ENCODE measurements around the gene WEE2. TPM values are rescaled to one million over a fixed set of nuclear protein-coding genes. Genes with fewer than 3 reads are reported as not detected.
"Not testable (repeated sequence)": the region's sequence is repeated elsewhere in the genome, so short reads cannot be mapped to it uniquely, and the experiment has no call there.

Gene WEE2
- total and polyA plus RNA-seq, 8 donors, result 0.37 TPM; not detected in 7

GRCh38 chr7:141686074-141686473 is 22.1 kb upstream of the WEE2 start:
- no peak for DNase-seq
- no peak for TF ChIP-seq CTCF (IDR thresholded peaks at IDR 0.05)
- TF ChIP-seq POLR2A (IDR thresholded peaks at IDR 0.05), result no peak
- TF ChIP-seq EP300 (IDR thresholded peaks at IDR 0.05), result no peak
- TF ChIP-seq POLR2AphosphoS5 (IDR thresholded peaks at IDR 0.05), result no peak
- H3K36me3 ChIP-seq, result peaks cover 0 to 56% (median 53%) of the 10 kb centered on the region in 4 donors
- intact Hi-C loops (cut with DNase I; ENCODE audit: low total_unique reads), result no loop called here
- H3K27me3 ChIP-seq, result no peaks in the 10 kb centered on the region
- H3K4me3 ChIP-seq, result no peak overlapping the region
- H3K9me3 ChIP-seq, result no peaks in the 10 kb centered on the region
- H3K4me1 ChIP-seq, result peaks cover 0 to 19% (median 13%) of the 10 kb centered on the region in 4 donors
- 88 to 97% (median 91%) methylated on average over 3 of the region's 3 CpGs for WGBS, 5 donors
- H3K27ac ChIP-seq, result no peak overlapping the region

- no peaks in the 10 kb centered on the region for H3K27me3 ChIP-seq
- WGBS, 5 donors, result 77 to 88% (median 87%) methylated on average over 6 of the region's 6 CpGs
- DNase-seq, result no peak
- no peak overlapping the region for H3K4me3 ChIP-seq
- H3K36me3 ChIP-seq, result peaks cover 0 to 50% (median 47%) of the 10 kb centered on the region in 4 donors
- no peaks in the 10 kb centered on the region for H3K9me3 ChIP-seq
- TF ChIP-seq POLR2AphosphoS5 (IDR thresholded peaks at IDR 0.05), result no peak
- TF ChIP-seq CTCF (IDR thresholded peaks at IDR 0.05), result no peak
- no peak for TF ChIP-seq POLR2A (IDR thresholded peaks at IDR 0.05)
- TF ChIP-seq EP300 (IDR thresholded peaks at IDR 0.05), result no peak
- peaks cover 0 to 23% (median 15%) of the 10 kb centered on the region in 4 donors for H3K4me1 ChIP-seq
- intact Hi-C loops (cut with DNase I; ENCODE audit: low total_unique reads), result no loop called here
- H3K27ac ChIP-seq, result no peak overlapping the region
Measured at GRCh38 chr7:141686670-141687069, 21.5 kb upstream of the WEE2 start.

- peaks cover 0 to 27% (median 17%) of the 10 kb centered on the region in 4 donors for H3K4me1 ChIP-seq
- intact Hi-C loops (cut with DNase I; ENCODE audit: low total_unique reads), result no loop called here
- peaks cover 0 to 37% (median 34%) of the 10 kb centered on the region in 4 donors for H3K36me3 ChIP-seq
- WGBS, 5 donors, result 92 to 94% (median 94%) methylated on average over 5 of the region's 5 CpGs
- H3K27me3 ChIP-seq, result no peaks in the 10 kb centered on the region
- DNase-seq, result no peak
- TF ChIP-seq CTCF (IDR thresholded peaks at IDR 0.05), result no peak
- no peaks in the 10 kb centered on the region for H3K9me3 ChIP-seq
- H3K27ac ChIP-seq, result no peak overlapping the region
- H3K4me3 ChIP-seq, result no peak overlapping the region
Measured at GRCh38 chr7:141688043-141688442, 20.1 kb upstream of the WEE2 start.

- H3K4me3 ChIP-seq; H3K9me3 ChIP-seq; H3K27ac ChIP-seq; intact Hi-C loops (cut with DNase I; ENCODE audit: low total_unique reads); H3K27me3 ChIP-seq; DNase-seq: not testable (repeated sequence)
- WGBS, 5 donors, result 97 to 99% (median 99%) methylated on average over 3 of the region's 3 CpGs
- peaks cover 0 to 38% (median 23%) of the 10 kb centered on the region in 4 donors for H3K4me1 ChIP-seq
- peaks cover 0 to 25% (median 22%) of the 10 kb centered on the region in 4 donors for H3K36me3 ChIP-seq
Measured at GRCh38 chr7:141689072-141689825, 18.9 kb upstream of the WEE2 start.

GRCh38 chr7:141691540-141691939 is 16.6 kb upstream of the WEE2 start:
- TF ChIP-seq EP300 (IDR thresholded peaks at IDR 0.05), result no peak
- no peak for TF ChIP-seq POLR2A (IDR thresholded peaks at IDR 0.05)
- TF ChIP-seq CTCF (IDR thresholded peaks at IDR 0.05), result no peak
- no peak for TF ChIP-seq POLR2AphosphoS5 (IDR thresholded peaks at IDR 0.05)
- Histone ChIP-seq H3K27me3 (no peaks in the 10 kb centered on the region), H3K27ac (no peak overlapping the region), H3K9me3 (no peaks in the 10 kb centered on the region), H3K4me1 (peaks cover 20 to 61% (median 38%) of the 10 kb centered on the region in 4 donors), H3K4me3 (no peak overlapping the region), H3K36me3 (peaks cover 0 to 2% (median under 1%) of the 10 kb centered on the region in 4 donors)
- intact Hi-C loops (cut with DNase I; ENCODE audit: low total_unique reads), result no loop called here
- 74 to 88% (median 81%) methylated on average over 3 of the region's 3 CpGs for WGBS, 5 donors
- no peak for DNase-seq

Measured in stomach (tissue), 9 donors.